Measurements from ENCODE around the gene FN3KRP. TPM values are rescaled to one million over a fixed set of nuclear protein-coding genes. Genes with fewer than 3 reads are reported as not detected.

Gene FN3KRP
- total and polyA plus RNA-seq, 2 of the 13 experiments (the other 11 are each of a cell fraction or from before 2014, with no cell fraction given): 22.4 to 28.2 TPM

GRCh38 chr17:82740906-82741759, 24.6 kb downstream of the FN3KRP start (continued):
- peak; percentile 72; the same call in 1 of the 3 replicates for TF ChIP-seq MXI1 (IDR thresholded peaks at IDR 0.05; ENCODE audit: borderline replicate concordance, low read depth, low read length)
- TF ChIP-seq ARID4A (CRISPR knock-in tag; IDR thresholded peaks at IDR 0.05; ENCODE audit: borderline replicate concordance): peak; percentile 88; the same call in 1 of the 2 replicates
- TF ChIP-seq ZNF713 (CRISPR knock-in tag; IDR thresholded peaks at IDR 0.05): no peak
- peak; percentile 61; the same call in 1 of the 2 replicates for TF ChIP-seq KAT7 (CRISPR knock-in tag; IDR thresholded peaks at IDR 0.05; ENCODE audit: borderline replicate concordance)
- no peak for TF ChIP-seq POLR2A (IDR thresholded peaks at IDR 0.05; ENCODE audit: insufficient read depth in 1 of 2, low read depth in 2 of 2, low read length in 2 of 2)
- 0 out of 2 replicates have a peak, but pooled peaks have one; percentile 53 for TF ChIP-seq AKAP8 (CRISPR knock-in tag; IDR thresholded peaks at IDR 0.05)
- no peak for TF ChIP-seq SP140L (CRISPR knock-in tag; IDR thresholded peaks at IDR 0.05; ENCODE audit: borderline replicate concordance)
- peak; percentile 89 for TF ChIP-seq ZSCAN9 (CRISPR knock-in tag; IDR thresholded peaks at IDR 0.05; ENCODE audit: borderline replicate concordance)
- TF ChIP-seq KAT8 (CRISPR knock-in tag; IDR thresholded peaks at IDR 0.05): peak; percentile 65; the same call in 1 of the 2 replicates
- TF ChIP-seq ZBTB39 (CRISPR knock-in tag; IDR thresholded peaks at IDR 0.05): 0 out of 2 replicates have a peak, but pooled peaks have one; percentile 47
- TF ChIP-seq MYNN (CRISPR knock-in tag; IDR thresholded peaks at IDR 0.05; ENCODE audit: low read depth): no peak
- 0 out of 2 replicates have a peak, but pooled peaks have one; percentile 73 for TF ChIP-seq ZNF761 (CRISPR knock-in tag; conservative IDR thresholded peaks at IDR 0.05)
- TF ChIP-seq HHEX (CRISPR knock-in tag; IDR thresholded peaks at IDR 0.05): 0 out of 2 replicates have a peak, but pooled peaks have one; percentile 38
- TF ChIP-seq MTA1 (CRISPR knock-in tag; IDR thresholded peaks at IDR 0.05; ENCODE audit: borderline replicate concordance): peak; percentile 99
- TF ChIP-seq GTF3A (CRISPR knock-in tag; conservative IDR thresholded peaks at IDR 0.05): no peak
- TF ChIP-seq, protein P1, sequence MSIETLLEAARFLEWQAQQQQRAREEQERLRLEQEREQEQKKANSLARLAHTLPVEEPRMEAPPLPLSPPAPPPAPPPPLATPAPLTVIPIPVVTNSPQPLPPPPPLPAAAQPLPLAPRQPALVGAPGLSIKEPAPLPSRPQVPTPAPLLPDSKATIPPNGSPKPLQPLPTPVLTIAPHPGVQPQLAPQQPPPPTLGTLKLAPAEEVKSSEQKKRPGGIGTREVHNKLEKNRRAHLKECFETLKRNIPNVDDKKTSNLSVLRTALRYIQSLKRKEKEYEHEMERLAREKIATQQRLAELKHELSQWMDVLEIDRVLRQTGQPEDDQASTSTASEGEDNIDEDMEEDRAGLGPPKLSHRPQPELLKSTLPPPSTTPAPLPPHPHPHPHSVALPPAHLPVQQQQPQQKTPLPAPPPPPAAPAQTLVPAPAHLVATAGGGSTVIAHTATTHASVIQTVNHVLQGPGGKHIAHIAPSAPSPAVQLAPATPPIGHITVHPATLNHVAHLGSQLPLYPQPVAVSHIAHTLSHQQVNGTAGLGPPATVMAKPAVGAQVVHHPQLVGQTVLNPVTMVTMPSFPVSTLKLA (IDR thresholded peaks at IDR 0.05): peak; percentile 20; the same call in 1 of the 2 replicates
- TF ChIP-seq SIX1 (CRISPR knock-in tag; IDR thresholded peaks at IDR 0.05; ENCODE audit: borderline replicate concordance): peak; percentile 43; the same call in 1 of the 2 replicates
- peak; percentile 72 for TF ChIP-seq KDM2A (CRISPR knock-in tag; IDR thresholded peaks at IDR 0.05; ENCODE audit: borderline replicate concordance, low read depth)
- peak; percentile 81; the same call in 1 of the 2 replicates for TF ChIP-seq ZBTB20 (CRISPR knock-in tag; IDR thresholded peaks at IDR 0.05; ENCODE audit: borderline replicate concordance, low read depth)
- TF ChIP-seq IKZF4 (CRISPR knock-in tag; IDR thresholded peaks at IDR 0.05; ENCODE audit: borderline replicate concordance, low read depth, not compliant biosample characterization): no peak
